Ishikawa (cell line): ENCODE measurements around the gene DUS1L.

ENCODE experiments used
- CEBPB ChIP-seq: IDR thresholded peaks from 2 replicates; pipeline ENCODE4 v1.6.1; 2012
- CREB1 ChIP-seq: IDR thresholded peaks from 2 replicates; pipeline ENCODE4 v1.6.1; 2012; ENCODE audit warnings: low read depth
- EGR1 ChIP-seq: IDR thresholded peaks from 2 replicates; pipeline ENCODE4 v1.6.1; 2012
- EP300 ChIP-seq: IDR thresholded peaks from 2 replicates; pipeline ENCODE4 v1.6.1; 2012; ENCODE audit warnings: borderline replicate concordance
- FOXM1 ChIP-seq: IDR thresholded peaks from 2 replicates; pipeline ENCODE4 v1.6.1; 2012; ENCODE audit warnings: low read depth, borderline replicate concordance
- NFIC ChIP-seq: IDR thresholded peaks from 2 replicates; pipeline ENCODE4 v1.6.1; 2012
- RAD21 ChIP-seq: IDR thresholded peaks from 2 replicates; pipeline ENCODE4 v1.6.1; 2012; ENCODE audit warnings: low read depth
- REST ChIP-seq: IDR thresholded peaks from 2 replicates; pipeline ENCODE4 v1.6.1; 2012; ENCODE audit warnings: low read depth, mild to moderate bottlenecking
- TAF1 ChIP-seq: IDR thresholded peaks from 2 replicates; pipeline ENCODE4 v1.6.1; 2012; ENCODE audit warnings: low read depth, mild to moderate bottlenecking
- TCF12 ChIP-seq: IDR thresholded peaks from 2 replicates; pipeline ENCODE4 v1.6.1; 2012; ENCODE audit warnings: low read depth
- TEAD4 ChIP-seq: IDR thresholded peaks from 2 replicates; pipeline ENCODE4 v1.6.1; 2012
- USF1 ChIP-seq: IDR thresholded peaks from 2 replicates; pipeline ENCODE4 v1.6.1; 2012
- YY1 ChIP-seq: IDR thresholded peaks from 2 replicates; pipeline ENCODE4 v1.6.1; 2012; ENCODE audit warnings: low read depth
- ZBTB7A ChIP-seq: IDR thresholded peaks from 2 replicates; pipeline ENCODE4 v1.6.1; 2012; ENCODE audit warnings: low read depth
- TF ChIP-seq, protein P1 (sequence below): IDR thresholded peaks from 2 replicates; pipeline ENCODE4 v1.6.1; 2012

Gene DUS1L

DNA sequence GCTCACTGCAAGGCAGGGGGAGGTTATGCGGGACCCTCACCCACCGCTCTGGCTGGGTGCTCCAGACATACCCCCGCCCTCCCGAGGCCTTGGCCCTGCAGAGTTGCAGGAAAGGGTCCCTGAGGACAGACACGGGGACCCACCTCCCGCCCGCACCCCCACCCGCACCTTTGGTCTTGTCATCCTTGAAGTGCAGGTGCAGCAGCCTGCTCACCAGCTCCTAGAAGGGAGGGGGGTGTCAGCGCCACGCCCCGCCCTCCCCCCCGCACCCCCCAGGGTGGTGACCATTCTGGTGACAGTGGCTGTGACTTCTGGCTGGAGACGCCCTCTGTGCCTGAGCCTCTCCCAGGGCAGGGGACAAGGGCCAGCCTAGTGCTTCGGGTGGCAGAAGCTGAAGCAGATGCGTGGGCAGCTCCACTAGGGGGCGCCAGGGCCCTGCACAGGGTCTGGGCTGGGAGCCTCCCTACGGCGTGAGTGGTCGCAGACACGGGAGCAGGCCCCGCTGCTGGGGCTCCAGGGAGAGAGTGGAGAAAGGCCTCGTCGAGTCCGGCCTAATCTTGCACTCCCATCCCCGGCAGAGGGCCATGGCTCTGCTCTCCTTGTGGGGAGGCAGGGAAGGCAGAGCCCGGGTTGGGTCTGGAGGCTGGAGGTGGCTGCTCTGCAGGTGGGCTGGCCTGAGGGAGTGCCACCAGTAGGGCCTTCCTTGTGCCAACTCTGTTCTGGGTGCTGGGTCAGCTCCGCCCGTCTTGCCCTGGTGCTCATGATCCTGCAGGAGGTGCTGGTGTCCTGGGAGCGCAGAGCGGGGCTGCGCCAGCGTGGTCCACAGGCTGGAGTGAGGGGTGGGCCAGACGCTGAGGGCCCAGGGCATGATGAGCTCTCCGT, 45.7 kb downstream of the DUS1L start:
- TF ChIP-seq RAD21 (peak; percentile 59), TEAD4 (no peak), EGR1 (0 out of 2 replicates have a peak, but pooled peaks have one; percentile 15)

GRCh38 chr17:82018989-82019689, 46.5 kb downstream of the DUS1L start:
- no peak for TF ChIP-seq TCF12
- TF ChIP-seq CEBPB, result no peak
- TF ChIP-seq NFIC, result no peak
- no peak for TF ChIP-seq FOXM1
- no peak for TF ChIP-seq TAF1
- TF ChIP-seq TEAD4, result no peak
- no peak for TF ChIP-seq YY1

DNA sequence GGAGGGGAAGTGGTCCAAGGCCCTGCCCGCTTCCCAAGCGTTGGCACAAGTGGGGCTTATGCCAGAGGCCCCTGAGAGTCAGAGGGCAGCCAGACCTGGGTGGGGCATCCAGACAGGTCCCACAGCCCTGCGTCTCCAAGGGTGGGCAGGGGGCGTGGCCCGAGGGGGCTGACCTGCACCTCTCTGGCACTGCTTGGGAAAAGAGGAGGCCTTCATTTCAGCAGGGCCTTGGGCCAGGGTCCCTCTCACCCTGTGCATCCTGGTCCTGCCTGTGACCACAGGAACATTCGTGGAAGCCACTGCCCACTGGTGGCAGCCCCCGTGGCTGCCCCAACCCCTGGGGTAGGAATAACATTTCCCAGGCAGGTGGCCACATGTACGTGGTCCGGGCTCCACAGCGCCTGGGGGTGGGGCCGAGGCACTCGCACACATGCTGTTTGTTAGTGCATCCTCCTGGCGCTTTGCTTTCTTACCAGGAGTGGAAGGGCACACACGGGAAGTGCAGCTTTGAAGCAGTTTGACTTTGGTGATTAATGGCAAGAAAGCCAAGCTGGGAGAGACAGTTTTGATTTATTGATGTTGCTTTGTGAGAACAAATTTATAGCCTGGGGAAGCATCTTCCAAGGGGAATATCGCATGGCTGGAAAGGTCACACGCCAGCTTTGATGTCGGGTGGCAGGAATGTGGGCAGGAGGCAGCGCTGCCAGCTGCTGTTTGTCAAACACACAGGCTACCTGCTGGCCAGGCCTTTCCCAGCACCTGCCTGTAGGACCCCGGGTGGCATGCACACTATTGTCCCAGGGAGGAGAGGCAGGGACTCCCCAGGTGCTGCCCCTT, 47.2 kb downstream of the DUS1L start:
- TF ChIP-seq CEBPB, result no peak
- peak; percentile 4; the same call in 1 of the 2 replicates for TF ChIP-seq TEAD4
- TF ChIP-seq TCF12, result no peak

DNA sequence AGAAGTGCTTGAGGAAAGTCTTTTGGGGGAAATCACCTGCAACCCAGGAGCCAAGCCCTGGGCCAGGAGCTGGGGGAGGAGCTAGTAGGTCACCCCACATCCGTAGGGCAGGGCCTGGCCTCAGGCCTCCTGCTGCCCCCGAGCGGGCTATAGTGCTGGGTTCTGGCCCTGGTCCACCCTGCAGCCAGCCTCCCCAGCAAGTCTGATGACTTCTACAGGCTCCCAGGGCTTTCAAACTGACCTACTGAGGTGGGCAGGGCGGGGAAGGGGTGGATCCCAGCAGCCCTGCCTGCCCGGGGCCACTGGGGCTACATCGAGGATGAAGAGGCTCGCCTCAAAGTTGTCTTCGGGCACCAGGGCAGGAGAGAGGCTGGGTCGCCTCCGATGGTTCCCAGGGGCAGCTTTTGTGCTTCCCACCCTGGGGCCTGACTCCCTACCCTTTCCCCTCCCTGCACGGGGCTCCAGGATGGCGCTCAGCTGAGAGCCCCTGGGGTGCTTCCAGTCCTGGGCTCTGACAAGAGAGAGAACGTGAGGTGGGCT, 47.9 kb downstream of the DUS1L start:
- no peak for TF ChIP-seq FOXM1
- no peak for TF ChIP-seq NFIC
- TF ChIP-seq USF1, result no peak
- TF ChIP-seq EGR1, result no peak
- TF ChIP-seq CEBPB, result no peak
- TF ChIP-seq TCF12, result no peak
- TF ChIP-seq REST, result no peak
- no peak for TF ChIP-seq ZBTB7A
- no peak for TF ChIP-seq TEAD4
- TF ChIP-seq CREB1, result no peak
- no peak for TF ChIP-seq YY1

DNA sequence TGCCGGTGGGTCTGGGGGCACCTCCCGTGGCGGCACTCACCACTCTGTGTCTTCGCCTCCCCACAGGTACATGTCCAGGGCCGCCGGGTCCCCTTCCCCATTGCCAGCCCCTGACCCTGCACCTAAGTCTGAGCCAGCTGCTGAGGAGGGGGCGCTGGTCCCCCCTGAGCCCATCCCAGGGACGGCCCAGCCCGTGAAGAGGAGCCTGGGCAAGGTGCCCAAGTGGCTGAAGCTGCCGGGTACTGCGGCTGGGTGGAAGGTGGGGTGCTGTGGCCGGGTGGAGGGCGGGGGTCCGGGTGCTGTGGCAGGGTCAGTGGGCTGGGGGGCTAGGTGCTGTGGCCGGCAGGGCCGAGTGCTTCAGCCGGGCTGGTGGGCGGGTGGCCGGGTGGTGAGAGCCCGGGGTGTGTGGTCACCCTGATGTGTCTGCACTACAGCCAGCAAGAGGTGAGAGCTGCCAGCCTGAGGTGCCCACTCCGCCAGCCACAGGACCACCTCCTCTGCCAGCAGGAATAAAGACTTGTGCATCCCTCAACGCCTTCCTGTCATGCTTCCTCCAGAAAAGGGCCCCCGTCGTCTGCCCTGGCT, 48.6 kb downstream of the DUS1L start:
- no peak for TF ChIP-seq USF1
- no peak for TF ChIP-seq RAD21
- no peak for TF ChIP-seq ZBTB7A
- no peak for TF ChIP-seq REST
- TF ChIP-seq TAF1, result no peak
- TF ChIP-seq CREB1, result no peak
- TF ChIP-seq YY1, result no peak
- TF ChIP-seq, protein P1, sequence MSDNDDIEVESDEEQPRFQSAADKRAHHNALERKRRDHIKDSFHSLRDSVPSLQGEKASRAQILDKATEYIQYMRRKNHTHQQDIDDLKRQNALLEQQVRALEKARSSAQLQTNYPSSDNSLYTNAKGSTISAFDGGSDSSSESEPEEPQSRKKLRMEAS, result no peak
- TF ChIP-seq FOXM1, result no peak
- TF ChIP-seq EP300, result no peak
- no peak for TF ChIP-seq NFIC
- TF ChIP-seq TEAD4, result no peak
- TF ChIP-seq CEBPB, result no peak
